NCI-H128 (cell line): Measurements from ENCODE around the gene ETV1.
"Not testable (repeated sequence)": the region's sequence is repeated elsewhere in the genome, so short reads cannot be mapped to it uniquely, and the experiment has no call there.

ENCODE experiments used
- DNase-seq: peaks from one replicate; lab custom pipeline; 2025; ENCODE audit not compliant: unreplicated experiment; lab: John Stamatoyannopoulos, UW

The ETV1 gene

GRCh38 chr7:13933091-13933490 is 56.4 kb downstream of the ETV1 start:
- DNase-seq = no peak

- DNase-seq = no peak
Measured at GRCh38 chr7:13932131-13932530, 57.3 kb downstream of the ETV1 start.

GRCh38 chr7:13921062-13921461 is 68.4 kb downstream of the ETV1 start:
- DNase-seq = no peak

GRCh38 chr7:13920053-13920697 is 69.3 kb downstream of the ETV1 start:
- peak; percentile 85 for DNase-seq

- DNase-seq = not testable (repeated sequence)
Measured at GRCh38 chr7:13918333-13918732, 71.1 kb downstream of the ETV1 start.

GRCh38 chr7:13917103-13917502 is 72.4 kb downstream of the ETV1 start:
- DNase-seq = not testable (repeated sequence)

GRCh38 chr7:13915891-13916290 is 73.6 kb downstream of the ETV1 start:
- no peak for DNase-seq

- DNase-seq = no peak
Measured at GRCh38 chr7:13912715-13913278, 76.7 kb downstream of the ETV1 start.

- no peak for DNase-seq
Measured at GRCh38 chr7:13911909-13912308, 77.6 kb downstream of the ETV1 start.

- no peak for DNase-seq
Measured at GRCh38 chr7:13910805-13911551, 78.5 kb downstream of the ETV1 start.

- DNase-seq = peak; percentile 41
Measured at GRCh38 chr7:13908667-13909397, 80.6 kb downstream of the ETV1 start.

- DNase-seq = no peak
Measured at GRCh38 chr7:13907831-13908230, 81.6 kb downstream of the ETV1 start.

GRCh38 chr7:13904689-13905088 is 84.8 kb downstream of the ETV1 start:
- no peak for DNase-seq

GRCh38 chr7:13904007-13904406 is 85.5 kb downstream of the ETV1 start:
- peak; percentile 30 for DNase-seq

- DNase-seq = no peak
Measured at GRCh38 chr7:13901577-13901976, 87.9 kb downstream of the ETV1 start.

- no peak for DNase-seq
Measured at GRCh38 chr7:13898957-13899670, 90.4 kb downstream of the ETV1 start.

- DNase-seq = no peak
Measured at GRCh38 chr7:13897819-13898218, 91.6 kb downstream of the ETV1 start.

GRCh38 chr7:13894954-13895353 is 94.5 kb downstream of the ETV1 start:
- DNase-seq = no peak

- DNase-seq = no peak
Measured at GRCh38 chr7:13894377-13894776, 95.1 kb downstream of the ETV1 start.

GRCh38 chr7:13890793-13891192 is 98.7 kb downstream of the ETV1 start:
- no peak for DNase-seq

GRCh38 chr7:13886356-13886755 is 103.1 kb downstream of the ETV1 start:
- DNase-seq = no peak
